NCI-H1930 (cell line): ENCODE results near the gene ERI3.

ENCODE experiments used
- DNase-seq, 2 experiments: peaks; one replicate each; lab custom pipeline; 2025; lab: John Stamatoyannopoulos, UW

ERI3 gene

DNA sequence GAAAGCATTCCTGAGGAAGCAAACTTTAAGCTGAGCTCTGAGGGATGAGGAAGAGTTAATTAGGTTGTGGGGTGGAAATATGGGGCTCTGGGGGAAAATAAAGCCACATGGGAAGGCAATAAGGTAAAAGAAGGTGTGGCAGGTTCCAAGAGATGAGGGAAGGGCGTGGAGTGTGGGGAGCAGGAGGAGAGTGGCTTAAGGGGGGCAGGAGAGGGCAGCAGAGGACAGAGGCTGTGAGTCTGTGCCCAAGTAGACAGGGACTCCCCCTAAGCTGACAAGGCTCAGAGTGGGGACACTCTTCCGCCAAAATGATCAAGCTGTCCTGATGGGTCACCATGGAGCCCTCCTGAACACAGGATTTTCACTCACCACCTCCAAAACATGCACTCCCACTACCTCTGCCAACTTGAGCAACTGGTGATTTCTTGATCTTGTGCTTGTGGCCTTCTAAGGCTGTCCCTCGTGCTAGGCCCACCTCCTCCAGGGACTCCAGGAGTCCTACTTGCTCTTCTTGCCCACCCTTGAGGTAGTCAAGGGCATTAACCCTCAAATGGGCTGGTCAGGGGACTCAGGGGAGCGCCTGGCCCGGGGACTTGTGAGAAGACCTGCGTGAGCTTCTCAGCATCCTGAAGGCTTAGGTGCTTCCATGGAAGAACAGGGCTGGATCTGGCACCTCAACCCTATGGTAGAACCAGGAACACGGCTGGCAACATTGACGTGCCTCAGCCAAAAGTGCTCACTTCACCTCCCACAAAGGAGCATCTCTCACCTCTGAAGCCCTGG is 118.4 kb downstream of the ERI3 start:
- no peak for DNase-seq

DNA sequence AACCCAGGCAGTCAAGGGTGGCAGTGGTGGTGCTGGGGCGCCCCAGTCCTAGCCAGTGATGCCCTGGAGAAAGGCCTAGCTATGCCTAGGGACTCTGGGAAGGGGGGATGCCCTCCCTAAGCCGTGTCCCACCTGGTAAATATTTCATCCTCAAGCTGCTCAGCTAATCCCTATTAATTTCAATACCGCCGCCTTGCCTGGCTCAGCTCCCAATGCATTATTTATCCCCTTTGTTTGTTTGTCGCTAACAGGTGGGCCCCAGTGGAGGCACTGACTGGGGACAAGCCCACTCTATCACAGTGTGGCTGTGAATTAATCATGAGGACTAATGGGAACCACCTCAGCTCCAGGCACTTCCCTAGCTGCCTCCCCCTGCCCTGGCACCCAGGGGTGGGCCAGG is 119.2 kb downstream of the ERI3 start:
- DNase-seq = no peak

DNA sequence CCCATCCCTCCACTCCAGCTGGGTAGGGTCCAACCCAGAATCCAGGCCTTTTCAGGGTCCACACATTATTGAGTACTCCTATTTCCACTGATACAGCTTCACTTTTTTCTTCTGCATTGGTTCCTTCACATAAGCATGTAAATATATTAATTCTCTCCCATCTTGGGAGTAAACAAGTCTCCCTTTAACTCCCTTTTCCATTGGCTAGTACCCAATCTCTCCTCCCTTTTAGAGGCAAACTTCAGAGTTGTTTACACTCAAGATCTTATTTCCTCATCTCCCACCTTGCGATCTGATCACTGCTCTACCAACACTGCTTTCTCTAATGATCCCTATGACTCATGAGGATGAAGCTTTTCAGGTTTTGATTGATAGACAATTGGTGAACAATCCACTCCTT is 121.5 kb downstream of the ERI3 start:
- no peak for DNase-seq

DNA sequence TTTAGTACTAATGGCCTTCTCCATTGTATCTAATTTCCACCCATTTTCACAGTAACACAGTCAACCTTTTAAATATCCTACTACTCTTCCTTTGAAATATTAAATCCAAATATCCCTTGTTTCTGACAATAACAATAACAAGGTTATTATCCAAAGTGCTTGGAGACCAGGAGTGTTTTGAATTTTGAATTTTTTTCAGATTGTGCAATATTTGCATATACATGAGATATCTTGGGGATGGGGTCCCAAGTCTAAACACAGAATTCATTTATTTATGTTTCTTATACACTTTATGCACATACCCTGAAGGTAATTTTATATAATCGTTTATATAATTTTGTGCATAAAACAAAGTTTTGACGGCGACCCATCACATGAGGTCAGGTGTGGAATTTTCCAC is 124.3 kb downstream of the ERI3 start:
- DNase-seq = no peak

DNA sequence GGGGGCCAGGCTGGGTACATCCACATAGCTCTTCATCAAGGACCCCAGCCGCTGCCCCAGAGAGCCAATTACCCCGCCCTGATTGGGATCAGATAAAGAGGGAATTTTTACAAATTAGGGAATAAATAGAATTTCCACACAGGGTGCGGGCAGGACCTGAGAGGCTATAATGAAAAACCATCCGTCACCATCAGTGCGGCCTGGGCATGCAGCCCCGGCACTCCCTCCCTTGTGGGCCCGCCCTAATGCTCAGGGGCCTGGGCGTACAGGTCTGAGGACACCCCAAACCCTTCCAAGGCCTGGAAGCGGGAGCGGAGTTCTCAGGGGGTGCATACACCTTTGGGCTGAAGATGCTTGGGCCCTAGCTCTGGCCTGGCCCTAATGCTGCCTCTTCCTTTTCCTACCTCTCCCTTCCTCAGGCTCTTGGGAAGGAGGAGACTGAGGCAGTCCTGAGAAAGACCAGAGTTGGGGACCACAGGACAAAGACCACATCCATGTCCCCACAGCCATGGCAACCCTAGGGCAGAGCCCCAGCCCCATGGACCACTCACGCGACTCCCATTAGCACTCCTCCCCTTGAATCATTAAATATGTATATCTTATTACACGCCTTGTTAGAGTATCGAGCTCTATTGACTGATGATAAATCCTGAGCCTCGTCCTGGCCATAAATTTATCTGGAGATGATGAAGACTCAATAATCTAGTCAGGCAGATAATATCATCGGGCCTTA is 125.5 kb downstream of the ERI3 start:
- no peak for DNase-seq

DNA sequence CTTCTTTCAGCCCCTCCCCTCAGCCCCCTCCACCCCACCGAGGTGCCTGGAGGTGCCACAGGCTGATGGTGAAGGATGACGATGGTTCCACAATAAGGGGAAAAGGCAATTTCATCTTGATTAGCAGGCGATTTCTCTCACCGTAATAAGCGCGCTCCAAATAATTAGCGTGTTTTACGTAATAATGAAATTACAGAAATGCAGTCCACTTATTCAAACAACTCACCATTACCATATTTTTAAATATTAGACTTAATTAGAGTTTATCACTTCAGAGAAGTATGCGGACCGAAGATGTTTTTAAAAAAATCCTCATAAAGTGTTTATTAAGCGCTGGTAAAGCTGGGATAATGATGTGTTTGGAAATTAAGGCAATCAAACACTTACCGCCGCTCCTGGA is 126.8 kb downstream of the ERI3 start:
- no peak for DNase-seq

DNA sequence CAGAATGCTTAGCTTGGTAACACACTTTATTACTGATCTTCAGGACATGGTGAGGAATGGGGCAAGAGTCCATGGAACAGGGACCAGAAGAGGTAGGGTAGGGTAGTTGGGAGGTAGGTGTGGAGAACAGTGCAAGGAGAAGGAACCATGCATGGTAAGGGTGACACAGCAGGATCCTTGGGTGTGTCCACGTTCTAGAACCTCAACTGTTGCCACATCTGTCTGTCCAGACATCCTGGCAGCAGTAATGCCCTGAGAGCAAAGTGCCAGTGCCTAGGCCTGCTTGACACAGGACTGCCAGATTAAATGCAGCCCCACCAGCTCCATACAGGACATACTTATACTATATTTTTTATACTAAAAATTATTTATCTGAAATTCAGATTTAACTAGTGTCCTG is 127.8 kb downstream of the ERI3 start:
- no peak for DNase-seq

DNA sequence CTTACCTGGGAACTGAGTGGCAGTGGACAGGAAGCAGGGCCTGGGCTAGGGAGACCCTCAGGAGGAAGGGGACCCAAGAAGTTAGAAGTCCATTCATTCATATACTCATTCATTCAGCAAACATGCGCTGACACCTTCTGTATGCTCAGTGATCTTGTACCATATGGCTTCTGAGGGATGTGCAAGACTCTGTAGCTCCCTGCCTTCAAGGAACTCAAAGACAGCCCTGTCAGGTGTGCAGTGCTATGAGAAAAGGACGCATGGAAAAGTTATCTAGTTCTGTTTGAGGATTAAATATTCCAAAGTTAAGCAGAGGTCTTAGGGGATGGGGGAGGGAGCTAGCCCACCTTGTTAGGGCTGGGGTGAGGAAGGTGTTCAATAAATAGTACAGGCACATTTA is 129.3 kb downstream of the ERI3 start:
- DNase-seq = no peak

DNA sequence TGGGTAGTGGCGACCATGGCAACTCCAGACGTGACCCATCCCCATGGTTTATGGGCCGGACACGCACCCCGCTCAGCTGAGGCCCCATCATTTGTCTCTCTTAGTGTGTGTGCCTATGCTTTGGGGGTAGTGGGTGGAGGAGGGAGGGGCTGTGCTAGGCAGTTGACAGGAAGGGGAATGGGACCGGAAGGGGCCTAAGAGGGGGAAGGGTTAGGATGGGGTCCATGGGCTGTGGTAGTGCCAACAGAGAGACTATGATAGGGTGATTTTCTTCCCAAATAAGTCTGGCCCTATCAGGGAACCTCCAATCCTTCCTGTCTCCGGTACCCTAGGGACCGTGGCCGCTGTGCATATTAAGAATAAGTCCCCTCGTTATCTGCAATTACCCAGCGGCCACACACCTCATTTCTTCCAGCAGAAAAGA is 131.9 kb downstream of the ERI3 start:
- no peak for DNase-seq

DNA sequence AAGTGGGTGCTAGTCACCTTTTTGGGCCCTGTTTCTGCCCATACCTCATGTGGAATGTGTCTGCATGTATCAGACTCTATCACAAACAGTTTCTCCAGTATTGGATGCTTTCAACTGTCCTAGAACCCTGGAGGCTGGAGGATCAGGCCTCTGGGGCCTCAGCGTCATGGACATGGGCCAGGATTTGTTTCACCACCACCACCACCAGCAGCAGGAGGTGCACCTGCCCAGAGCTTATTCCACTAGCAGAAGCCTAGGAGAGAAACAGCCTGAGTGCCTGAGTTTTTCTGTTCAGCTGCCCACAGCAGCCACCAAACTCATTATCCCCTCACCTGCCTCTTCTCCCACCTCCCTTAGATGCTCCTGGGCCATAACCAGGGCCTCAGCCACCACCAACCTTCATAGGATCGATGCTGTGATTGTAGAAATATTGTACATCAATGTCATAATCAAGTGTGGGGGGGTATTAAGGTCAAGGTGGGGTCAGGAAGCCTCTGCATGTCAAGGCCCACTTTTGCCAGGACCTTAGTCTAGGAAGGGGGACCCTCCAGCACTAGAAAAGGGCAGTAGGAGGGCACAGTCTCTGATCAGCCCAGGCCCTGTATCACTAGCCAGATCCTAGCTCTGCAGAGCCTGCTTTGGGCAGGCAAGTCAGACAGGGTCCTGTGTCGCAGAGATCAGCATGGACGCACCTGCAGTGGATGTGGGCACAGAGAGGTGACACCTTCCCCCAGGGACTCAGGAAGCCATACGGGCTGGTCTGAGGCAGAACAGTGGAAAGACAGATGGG is 132.5 kb downstream of the ERI3 start:
- no peak for DNase-seq

DNA sequence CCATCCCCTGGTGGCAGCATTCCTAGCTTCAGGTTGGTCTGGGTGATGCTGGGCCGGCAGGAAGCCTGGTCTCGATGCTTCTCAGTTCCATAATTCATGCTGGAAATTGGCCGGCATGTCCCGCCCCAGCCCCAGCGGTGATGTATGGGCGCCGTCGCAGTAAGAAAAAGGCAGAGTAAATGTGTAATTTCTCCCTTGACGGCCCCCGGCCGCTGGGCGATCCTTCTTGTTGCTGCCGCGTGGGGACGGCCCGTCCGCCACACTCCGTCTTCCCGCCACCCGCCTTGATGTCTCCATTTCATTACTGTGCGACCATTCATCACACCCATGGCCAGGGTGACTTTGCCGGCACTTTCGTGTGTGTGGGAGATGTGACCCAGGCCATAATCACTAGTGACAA is 133.3 kb downstream of the ERI3 start:
- no peak for DNase-seq

DNA sequence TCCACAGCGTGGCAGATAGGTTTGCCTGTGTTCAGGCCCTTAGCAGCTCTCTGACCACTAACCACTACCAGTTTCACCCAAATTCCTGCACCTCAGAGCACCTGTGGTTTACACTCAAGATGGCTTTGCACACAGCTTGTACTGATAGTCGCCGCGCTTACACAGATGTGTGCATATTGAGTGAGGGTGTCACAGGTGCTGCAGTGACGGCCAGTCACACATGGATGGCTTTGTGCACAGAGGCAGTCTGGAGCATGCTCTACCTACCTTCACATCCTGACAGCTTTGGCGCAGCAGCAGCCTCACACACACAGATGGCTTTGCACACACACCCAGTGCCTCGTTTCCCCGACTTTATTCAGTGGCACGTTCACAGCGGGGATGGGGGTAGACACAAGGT is 134.3 kb downstream of the ERI3 start:
- no peak for DNase-seq

DNA sequence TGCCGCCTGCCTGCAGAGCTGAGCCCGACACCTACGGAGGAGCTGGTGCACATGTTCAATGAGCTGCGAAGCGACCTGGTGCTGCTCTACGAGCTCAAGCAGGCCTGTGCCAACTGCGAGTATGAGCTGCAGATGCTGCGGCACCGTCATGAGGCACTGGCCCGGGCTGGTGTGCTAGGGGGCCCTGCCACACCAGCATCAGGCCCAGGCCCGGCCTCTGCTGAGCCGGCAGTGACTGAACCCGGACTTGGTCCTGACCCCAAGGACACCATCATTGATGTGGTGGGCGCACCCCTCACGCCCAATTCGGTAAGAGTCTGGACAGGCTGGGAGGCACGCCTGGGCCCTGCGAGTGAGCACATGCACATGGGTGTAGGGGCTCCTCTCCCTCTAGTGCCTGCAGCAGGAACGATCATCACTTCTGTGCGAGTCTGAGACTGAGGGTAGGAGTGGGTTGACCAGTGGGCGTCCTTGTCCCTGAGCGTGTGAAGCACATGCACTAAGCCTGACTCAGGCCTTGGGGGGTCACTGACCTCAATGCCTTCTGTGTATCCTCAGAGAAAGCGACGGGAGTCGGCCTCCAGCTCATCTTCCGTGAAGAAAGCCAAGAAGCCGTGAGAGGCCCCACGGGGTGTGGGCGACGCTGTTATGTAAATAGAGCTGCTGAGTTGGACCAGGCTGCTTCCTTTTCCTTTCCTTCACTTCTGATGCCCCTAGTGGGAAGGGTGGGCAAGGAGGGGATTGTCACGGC is 134.9 kb downstream of the ERI3 start:
- DNase-seq = no peak

DNA sequence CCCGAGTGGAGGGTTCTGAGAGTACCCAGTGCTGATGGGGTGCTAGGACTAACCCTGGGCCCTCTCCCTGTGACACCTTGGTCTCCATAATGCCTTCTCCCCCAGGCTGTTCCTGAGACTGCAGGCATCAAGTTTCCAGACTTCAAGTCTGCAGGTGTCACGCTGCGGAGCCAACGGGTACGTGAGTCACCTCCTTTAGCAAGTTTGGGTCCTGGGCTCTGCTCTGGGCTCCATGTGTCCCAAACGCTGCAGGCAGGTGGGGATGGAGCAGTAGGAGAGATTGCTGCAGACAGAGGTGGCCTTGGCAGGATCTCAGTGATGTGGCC is 135.8 kb downstream of the ERI3 start:
- no peak for DNase-seq

DNA sequence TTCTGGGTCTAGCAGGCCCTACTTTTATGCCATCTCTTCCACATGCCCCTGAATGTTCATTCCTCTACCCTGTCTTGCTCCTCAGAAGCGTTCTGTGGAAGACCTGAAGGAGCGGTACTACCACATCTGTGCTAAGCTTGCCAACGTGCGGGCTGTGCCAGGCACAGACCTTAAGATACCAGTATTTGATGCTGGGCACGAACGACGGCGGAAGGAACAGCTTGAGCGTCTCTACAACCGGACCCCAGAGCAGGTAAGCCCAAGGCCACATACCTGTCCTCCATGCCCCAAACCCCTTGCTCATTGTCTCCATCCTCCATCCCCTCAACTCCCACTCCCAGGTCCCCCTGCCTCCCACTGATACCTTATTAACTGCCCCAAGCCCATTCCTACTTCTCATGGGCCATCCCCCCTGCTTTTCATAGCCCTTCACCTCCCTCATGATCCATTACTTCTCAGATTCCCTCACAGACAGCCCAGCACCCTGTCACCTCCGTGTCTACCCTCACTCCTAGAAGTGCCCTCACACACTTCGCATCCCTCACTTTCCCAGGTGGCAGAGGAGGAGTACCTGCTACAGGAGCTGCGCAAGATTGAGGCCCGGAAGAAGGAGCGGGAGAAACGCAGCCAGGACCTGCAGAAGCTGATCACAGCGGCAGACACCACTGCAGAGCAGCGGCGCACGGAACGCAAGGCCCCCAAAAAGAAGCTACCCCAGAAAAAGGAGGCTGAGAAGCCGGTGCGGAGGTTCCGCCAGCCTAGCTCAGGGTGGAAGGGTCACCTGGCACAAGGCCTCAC is 136.4 kb downstream of the ERI3 start:
- DNase-seq = no peak

DNA sequence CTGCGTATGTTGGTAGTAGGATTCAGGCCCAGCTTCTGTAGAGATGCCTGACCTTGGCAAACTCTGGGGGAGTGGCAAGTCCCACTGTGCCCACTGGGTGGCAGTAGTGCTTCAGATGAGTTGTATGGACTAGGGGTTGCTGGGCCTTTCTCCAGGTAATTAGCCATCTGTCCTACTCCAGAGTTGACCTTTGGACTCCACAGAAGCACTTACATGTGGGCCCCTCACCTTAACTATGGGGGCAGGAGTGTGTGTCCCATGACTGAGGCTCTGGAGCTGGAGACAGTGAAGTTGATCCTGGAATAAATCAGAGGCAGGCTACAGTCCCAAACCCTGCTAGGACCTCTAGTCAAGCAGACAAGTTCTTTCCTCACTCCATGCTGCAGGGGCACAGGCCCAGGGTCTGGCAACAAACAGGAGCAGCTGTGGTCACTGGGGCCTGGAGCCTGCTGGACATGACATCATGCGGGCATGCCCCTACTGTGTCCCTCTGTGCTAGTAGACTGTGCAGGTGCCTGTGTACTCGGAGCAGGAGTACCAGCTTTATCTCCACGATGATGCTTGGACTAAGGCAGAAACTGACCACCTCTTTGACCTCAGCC is 137.1 kb downstream of the ERI3 start:
- DNase-seq = peak; percentile 32 to 62

DNA sequence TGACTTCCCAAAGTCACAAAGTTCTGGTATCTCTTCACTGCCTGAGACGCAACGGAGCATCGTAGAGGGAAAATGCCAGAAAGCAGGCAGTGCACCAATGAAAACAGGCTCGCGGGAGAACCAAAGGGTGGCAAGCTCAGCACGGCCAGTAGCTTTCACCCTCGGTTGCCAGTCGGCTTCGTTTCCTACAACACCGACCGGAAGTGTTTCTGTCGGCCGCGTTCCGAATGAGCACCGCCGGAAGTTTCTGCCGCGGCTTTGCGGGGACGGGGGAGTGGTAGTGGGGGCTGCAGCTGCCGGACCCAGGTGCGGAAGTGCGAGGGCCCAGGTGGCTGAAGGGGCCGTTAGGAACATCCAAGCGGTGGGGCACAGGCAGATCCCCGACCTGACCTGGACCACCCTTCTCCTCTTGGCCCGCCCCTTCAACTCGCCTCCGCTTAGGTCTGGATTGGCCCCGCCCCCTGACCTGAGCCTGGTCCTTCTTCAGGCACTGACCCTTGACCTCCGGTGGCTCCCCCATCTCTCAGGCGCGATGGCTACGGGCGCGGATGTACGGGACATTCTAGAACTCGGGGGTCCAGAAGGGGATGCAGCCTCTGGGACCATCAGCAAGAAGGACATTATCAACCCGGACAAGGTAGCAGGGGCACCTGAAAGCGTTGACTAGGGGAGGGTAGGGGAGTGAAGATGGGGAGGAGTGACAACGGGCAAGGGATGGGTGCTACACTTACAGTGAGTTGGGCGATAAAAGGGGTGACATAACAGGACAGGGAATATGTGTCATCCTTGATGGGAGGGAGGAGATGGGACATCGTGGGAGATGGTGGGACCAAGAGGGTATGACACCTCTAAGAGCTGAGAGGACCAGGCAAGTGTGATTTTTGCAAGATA is 141.6 kb downstream of the ERI3 start, which contains the start of gene DMAP1:
Gene DMAP1 (plus strand): TSS at position 250 of the 891 bp plus-strand sequence. CDS start 283 bp downstream, at position 533.
- DNase-seq = peak; percentile 60 to 86

DNA sequence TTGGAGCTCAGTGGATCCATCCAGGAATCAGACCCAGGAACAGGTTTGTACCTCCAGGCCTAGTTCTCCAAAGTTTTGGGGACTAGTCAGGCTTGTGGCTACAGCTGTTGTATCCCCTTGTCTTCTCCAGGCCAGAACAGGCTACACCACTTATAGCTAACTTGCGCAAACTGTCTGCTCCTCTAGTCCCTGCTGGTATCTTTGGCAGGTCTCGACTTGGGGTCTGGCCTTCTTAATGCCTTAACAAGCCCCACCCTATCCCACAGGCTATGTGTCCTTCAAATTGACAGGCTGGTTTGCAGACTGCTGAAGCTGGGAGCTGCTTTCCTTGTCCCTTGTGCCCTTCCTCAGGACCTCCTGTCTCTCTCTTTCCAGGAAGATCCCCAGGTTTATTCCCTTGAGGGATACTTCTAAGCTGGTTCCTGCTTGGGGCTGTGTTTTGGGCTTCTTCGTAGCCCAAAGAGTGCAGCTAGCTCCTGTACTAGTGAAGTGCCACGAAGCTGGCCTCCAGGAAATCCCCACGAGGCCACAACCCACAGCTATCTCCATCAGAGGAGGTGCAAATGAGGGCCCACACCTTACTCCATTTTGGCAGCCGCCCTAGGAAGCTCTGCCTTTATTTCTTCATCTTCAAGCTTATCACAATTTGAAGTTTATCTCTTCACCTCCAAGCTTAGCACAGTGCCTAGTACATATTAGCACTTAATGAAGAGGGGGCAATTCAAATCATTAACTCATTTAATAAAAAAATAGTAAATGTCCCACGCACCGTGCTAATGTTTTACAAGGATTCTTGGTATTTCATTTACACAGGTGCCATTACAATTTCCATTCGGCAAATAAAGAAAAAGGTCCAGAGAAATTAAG is 142.5 kb downstream of the ERI3 start:
- DNase-seq = no peak

DNA sequence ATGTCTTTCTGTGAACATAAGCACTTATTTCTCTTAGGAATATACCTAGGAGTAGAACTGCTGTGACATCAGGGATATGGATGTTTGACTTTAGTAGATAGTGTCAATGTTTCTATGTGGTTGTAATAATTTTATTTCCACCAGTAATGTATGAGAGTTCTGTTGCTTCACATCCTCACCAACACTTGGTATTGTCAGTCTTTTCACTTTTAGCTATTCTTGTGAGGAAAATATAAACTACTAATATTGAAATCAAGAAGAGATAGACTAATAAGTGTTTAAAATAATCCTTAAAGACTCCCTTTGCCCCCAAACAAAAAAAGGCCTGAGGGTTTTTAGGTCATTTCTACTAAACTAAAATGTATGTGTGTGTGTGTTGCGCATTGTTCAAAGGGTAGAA is 144.5 kb downstream of the ERI3 start:
- DNase-seq = no peak
